A673 (cell line): ENCODE results near the gene DCUN1D3.
"Not testable (repeated sequence)": the region's sequence is repeated elsewhere in the genome, so short reads cannot be mapped to it uniquely, and the experiment has no call there.

ENCODE experiments used
- EZH2 ChIP-seq: fragments of 200-600 bp; sonication (generic); IDR thresholded peaks from 2 replicates; pipeline ENCODE4 v1.6.1; 2017; ENCODE audit warnings: borderline replicate concordance, low read depth, mild to moderate bottlenecking, mixed read lengths, antibody characterized with exemption, low read length; ENCODE audit not compliant: poor library complexity, severe bottlenecking
- TF ChIP-seq, protein P1 (sequence below): fragments of 300-800, 200-600 bp; sonication (generic); conservative IDR thresholded peaks from 2 replicates; pipeline ENCODE4 v1.5.1; 2017; ENCODE audit warnings: low read depth, mild to moderate bottlenecking, antibody characterized with exemption, low read length, moderate library complexity, mixed read lengths

DNA sequence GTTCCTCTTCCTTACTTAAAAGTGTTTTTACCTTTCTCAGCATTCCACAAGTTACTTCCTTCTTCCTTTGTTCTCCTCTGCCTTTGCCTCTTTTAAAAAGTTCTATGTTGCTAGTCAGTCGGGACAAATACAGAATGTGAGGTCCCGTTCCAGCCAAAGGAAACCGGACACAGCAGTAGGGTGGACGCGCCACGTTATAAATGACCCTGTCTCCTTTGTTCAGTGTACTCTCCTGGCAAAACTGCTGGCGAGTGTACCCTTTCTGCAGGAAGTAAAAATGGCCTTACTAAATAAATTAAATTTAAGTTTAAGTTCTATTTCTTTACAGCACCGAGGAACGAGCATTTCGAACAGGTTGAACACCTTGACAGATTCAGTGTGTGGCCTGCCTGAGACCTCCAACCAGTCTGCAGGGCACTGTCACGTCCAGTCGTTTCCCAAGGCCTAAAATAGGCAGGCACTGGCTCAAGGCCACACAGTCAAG lies 94.4 kb downstream of the DCUN1D3 start:
- not testable (repeated sequence) for TF ChIP-seq EZH2
- TF ChIP-seq, protein P1, sequence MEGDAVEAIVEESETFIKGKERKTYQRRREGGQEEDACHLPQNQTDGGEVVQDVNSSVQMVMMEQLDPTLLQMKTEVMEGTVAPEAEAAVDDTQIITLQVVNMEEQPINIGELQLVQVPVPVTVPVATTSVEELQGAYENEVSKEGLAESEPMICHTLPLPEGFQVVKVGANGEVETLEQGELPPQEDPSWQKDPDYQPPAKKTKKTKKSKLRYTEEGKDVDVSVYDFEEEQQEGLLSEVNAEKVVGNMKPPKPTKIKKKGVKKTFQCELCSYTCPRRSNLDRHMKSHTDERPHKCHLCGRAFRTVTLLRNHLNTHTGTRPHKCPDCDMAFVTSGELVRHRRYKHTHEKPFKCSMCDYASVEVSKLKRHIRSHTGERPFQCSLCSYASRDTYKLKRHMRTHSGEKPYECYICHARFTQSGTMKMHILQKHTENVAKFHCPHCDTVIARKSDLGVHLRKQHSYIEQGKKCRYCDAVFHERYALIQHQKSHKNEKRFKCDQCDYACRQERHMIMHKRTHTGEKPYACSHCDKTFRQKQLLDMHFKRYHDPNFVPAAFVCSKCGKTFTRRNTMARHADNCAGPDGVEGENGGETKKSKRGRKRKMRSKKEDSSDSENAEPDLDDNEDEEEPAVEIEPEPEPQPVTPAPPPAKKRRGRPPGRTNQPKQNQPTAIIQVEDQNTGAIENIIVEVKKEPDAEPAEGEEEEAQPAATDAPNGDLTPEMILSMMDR: not testable (repeated sequence)
